ENCODE measurements around the gene ADCK2.
"Not testable (repeated sequence)": the region's sequence is repeated elsewhere in the genome, so short reads cannot be mapped to it uniquely, and the experiment has no call there.

The ADCK2 gene

GRCh38 chr7:140646931-140647647 lies 25.7 kb upstream of the ADCK2 start:
- peak; percentile 78 for DNase-seq

GRCh38 chr7:140649556-140650205 lies 23.1 kb upstream of the ADCK2 start:
- DNase-seq, result no peak

DNA sequence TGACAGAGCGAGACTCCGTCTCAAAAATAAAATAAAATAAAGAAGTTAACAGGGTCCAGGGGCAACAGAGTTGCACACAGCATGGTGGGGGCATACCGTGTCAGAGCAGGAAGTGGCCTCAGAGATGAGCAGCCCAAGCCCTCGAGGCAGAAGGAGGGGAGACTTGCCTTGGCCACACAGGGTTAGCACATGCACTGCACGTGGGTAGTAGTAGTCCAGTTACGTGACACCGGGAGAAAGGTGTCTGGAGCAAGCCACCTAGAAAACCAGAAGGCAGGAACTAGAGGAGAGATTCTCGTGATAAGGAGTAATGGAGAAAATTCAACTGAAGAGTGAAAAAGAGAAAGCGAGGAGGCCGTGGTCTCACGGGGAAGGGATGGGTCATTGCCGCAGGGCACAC lies 22.4 kb upstream of the ADCK2 start:
- DNase-seq, result no peak

DNA sequence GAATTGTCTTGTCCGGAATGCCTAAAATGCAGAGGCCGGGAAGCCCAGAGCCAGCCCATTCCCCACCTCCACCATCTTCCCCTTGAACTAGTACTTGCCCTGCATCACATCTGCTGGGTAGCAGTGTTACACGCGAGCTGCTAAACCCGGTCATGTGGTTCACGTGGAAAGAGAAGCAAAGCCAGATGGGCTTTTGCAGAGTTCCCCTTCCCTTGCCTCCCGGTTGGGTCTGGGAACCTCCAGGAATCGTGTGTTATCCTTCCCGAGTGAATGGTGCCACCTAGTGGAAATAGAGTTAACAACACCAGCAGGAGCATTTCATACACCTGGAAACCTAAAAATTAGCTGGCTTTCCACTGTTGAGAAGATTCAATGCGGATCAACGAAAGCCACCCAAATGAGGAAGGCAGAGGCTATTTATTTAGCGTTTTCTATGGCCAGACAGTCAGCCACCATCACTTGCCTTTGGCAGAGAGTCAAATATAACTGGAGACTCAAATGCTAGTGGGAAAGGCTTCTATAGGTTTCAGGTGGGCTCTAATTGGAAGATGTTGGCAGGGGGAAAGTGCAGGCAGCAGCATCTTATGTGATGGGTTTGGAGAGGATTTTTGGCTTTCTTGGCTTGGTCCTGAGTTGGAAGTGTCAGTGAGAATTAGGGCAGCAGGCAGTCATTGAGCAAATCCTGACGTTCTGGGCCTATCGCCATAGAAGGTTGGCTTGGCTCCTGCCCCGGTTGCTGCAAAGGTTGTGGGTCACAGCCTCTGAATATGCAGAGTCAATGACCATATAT lies 19.2 kb upstream of the ADCK2 start:
- DNase-seq, result peak; percentile 78

- no peak for DNase-seq
Observed at GRCh38 chr7:140654109-140654387, 18.7 kb upstream of the ADCK2 start.

GRCh38 chr7:140654661-140655060 lies 18.1 kb upstream of the ADCK2 start:
- no peak for DNase-seq

DNA sequence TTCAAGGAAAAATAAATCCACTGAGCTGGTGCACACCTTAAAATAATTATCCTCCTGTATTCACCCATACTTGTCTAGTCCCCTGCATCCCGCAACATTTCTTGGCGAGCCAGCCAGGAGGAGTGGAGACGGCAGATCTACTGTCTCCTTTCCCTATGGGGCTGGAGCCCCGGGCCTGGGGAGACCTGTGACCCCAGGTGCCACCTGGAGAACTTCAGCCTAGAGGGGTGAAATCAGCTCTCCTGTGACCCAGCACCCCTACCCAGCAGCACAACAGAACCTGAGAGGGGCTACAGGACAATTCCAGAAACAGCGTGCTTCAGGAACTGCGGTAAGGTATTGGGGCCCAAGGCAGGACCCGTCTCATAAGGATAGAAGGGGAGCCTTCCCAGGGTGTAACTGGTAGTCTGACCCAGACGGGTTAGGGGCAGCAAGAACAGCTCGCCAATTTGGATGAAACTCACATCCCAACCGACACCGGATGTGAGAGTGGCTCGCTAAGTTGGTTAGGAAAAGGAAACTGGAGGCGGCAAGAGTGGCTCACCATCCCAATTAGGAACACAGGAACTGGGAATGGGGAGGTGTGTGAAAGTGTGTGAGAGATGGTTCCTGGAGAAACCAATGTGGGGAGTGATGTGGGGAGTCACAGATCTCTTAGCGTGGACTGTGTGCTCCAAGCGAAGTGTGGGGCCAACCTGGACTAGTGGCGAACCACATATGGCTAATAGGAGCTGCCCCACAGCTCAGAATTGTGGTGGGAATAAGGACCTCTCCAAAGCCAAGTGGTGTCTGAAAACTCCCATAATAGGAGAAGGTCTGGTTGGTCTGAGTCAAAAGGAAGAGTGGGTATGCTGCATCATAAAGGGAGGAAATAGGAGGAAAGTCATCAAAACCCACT lies 17.0 kb upstream of the ADCK2 start:
- no peak for DNase-seq

GRCh38 chr7:140656548-140657515 lies 15.9 kb upstream of the ADCK2 start:
- no peak for DNase-seq

DNA sequence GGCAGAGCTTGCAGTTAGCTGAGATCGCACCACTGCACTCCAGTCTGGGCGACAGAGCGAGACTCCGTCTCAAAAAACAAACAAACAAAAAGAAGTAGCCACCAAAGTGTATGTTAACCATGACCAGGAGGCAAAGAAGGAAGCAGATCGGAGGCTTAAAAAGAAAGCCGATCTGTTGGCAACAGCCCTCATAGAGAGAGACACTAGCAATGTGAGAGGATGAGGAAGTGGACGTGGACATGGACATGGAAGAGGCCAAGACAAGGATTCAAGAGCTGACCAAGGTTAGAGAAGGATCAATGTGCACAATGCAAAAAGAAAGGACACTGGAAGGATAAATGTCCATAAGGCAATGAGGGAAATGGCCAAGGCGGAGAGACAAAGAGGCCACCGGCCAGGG lies 14.9 kb upstream of the ADCK2 start:
- DNase-seq, result no peak

GRCh38 chr7:140659856-140660255 lies 12.9 kb upstream of the ADCK2 start:
- DNase-seq, result no peak

DNA sequence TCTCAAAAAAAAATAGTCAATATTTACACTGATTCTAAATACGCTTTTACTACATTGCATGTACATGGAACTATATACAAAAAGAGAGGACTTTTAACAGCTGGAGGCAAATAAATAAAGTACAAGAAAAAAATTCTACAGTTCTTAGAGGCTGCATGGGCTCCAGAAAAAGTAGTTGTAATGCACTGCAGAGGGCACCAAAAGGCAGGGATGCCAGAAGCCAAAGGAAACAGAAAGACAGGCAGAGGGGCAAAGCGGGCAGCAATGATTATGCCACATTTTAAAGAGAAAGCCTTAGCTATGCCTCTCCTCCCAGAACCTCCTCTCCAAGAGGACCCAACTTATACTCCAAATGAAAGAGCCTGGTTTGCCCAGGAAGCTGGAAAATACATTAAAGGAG lies 11.6 kb upstream of the ADCK2 start:
- DNase-seq, result no peak

DNA sequence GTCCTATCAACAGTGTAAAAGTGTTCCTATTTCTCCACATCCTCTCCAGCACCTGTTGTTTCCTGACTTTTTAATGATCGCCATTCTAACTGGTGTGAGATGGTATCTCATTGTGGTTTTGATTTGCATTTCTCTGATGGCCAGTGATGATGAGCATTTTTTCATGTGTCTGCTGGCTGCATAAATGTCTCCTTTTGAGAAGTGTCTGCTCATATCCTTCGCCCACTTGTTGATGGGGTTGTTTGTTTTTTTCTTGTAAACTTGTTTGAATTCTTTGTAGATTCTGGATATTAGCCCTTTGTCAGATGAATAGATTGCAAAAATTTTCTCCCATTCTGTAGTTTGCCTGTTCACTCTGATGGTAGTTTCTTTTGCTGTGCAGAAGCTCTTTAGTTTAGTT lies 9.8 kb upstream of the ADCK2 start:
- DNase-seq, result not testable (repeated sequence)

DNA sequence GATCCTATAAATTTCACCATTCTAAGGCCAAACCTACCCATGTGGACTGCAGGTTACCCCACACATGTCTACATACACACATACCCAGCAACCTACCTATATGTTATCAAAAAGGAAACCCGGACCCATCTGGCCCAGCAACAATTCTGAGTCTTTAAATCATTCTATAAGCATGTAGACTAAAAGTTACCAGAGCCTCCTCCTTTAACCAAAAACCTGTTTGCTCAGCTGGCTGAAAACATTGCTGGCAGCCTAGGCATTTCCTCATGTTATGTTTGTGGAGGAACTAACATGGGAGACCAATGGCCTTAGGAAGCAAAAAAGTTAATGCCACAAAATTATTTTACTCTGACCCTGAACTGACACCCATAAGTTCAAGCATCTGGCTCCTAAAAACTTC lies 5.3 kb upstream of the ADCK2 start:
- no peak for DNase-seq

DNA sequence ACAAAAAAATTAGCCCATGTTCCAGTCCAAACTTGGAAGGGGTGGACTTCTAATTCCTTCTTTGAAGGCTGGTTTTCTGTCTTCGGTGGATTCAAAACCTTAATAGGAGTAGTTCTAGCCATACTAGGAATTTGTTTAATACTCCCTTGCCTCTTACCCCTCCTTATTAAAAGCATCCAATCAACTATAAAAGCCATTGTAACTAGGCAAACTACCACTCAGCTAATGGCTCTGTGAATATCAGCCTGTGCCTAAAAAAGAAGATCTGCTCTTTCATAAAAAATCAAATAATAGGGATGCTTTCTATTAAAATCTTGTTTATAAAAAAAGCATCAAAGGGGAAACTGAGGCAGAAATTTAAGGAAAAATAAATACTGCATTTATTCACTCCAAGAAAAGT lies 4.1 kb upstream of the ADCK2 start:
- no peak for DNase-seq

- DNase-seq, result no peak
Observed at GRCh38 chr7:140669352-140669751, 3.4 kb upstream of the ADCK2 start.

DNA sequence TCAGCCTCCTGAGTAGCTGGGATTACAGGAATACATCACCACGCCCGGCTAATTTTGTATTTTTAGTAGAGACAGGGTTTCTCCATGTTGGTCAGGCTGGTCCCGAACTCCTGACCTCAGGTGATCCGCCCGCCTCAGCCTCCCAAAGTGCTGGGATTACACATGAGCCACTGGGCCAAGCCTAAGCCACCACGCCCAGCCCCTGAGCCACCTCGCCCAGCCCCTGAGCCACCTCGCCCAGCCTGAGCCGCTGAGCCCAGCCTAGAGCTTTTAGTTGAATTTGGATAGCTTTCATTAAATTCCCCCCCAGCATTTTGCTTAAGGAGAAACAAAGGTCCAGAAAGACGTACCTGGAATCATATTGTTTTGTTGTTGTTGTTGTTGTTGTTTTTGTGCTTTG lies 2.9 kb upstream of the ADCK2 start:
- not testable (repeated sequence) for DNase-seq

DNA sequence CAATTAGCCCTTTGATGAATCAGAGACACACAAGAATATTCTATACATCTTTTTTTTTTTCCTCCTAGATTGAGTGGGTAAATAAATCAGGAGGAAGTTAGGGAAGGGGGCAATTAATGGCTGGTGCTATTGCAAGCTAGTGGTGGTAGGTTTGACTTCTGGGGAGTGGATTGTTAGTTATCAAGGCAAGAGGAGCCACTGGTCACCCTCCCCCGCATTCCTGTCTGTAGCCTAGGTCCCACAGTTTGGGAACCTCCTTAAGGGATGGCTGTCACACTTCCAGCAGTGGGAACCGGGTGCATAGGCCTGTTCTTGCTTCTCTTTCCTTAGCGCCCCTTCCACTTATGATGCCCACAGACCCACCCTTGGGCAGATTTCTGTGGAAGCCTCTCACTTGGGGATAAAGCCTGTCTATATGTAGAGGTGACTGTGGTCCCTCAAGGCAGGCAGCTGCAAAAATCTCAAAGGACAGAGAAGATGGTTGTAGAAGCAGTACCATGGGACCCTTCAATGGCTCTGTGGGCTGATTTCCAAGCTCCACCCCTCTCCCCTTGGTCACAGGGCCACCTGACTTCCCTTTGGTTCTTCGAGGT lies 2.3 kb upstream of the ADCK2 start:
- no peak for DNase-seq

DNA sequence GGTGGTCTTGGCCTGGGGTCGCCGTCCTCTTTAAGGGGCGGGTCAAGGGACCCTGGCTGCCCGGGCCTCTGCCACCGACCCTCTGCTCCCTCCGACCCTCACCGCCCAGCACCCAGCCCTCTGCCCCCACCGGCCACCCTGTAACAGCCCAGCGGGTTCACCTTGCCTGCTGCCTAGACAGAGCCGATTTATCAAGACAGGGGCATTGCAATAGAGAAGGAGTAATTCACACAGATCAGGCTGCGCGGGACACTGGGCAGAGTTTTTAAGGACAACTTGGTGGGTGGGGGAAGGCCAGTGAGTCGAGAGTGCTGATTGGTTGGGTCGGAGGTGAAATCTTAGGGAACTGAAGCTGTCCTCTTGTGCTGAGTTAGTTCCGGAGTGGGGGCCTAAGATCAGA lies 779 bp upstream of the ADCK2 start:
- DNase-seq, result no peak

DNA sequence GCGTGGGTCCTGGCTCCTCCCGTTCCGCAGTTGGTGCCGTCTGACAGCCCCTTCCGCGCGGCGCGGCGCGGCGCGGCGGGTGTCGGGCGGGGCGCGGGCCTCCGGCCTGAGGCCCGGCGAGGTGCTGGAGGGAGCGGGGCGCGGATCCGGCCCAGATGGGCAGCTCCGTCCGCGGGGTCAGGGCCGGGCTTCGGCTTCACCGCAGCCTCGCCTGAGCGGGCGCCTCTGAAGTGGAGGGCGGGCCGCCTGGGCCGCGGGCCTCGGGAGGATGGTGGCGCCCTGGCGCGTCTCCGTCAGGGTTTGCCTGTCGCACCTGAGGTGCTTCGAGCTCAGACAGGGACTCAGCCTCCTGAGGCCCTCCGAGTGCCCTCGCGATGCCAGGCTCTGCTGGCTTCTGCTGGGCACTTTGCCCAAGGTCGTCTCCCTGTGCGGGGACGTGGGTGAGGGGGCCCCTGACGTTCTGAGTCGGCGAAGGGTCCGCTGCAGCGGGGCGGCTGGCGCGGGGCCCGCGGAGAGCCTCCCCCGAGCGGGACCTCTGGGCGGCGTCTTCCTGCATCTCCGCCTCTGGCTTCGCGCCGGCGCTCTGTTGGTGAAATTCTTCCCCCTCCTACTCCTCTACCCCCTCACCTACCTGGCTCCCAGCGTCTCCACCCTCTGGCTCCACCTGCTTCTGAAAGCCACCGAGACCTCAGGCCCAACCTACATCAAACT lies 473 bp downstream of the ADCK2 start:
- peak; percentile 67 for DNase-seq

DNA sequence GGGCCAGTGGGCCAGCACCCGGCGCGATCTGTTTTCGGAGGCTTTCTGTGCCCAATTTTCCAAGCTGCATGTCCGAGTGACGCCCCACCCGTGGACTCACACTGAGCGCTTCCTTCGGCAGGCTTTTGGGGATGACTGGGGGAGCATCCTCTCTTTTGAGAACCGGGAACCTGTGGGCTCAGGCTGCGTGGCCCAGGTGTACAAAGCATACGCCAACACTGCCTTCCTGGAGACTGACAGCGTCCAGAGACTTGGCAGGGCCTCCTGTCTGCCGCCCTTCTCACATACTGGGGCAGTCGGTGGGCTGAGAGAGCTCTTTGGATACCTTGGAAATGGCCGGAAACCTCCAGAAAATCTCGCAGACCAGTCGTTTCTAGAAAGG lies 1.0 kb downstream of the ADCK2 start:
- no peak for DNase-seq

GRCh38 chr7:140674356-140674800 lies 1.6 kb downstream of the ADCK2 start:
- no peak for DNase-seq
